K562 (cell line): Measurements from ENCODE around the gene MAPK1IP1L. TPM values are rescaled to one million over a fixed set of nuclear protein-coding genes. Genes with fewer than 3 reads are reported as not detected.

ENCODE experiments used
- ATF7 ChIP-seq: fragments of 450-650 bp; IDR thresholded peaks from 2 replicates; pipeline ENCODE4 v1.7.1; 2014; ENCODE audit warnings: mild to moderate bottlenecking, moderate library complexity
- ZC3H4 ChIP-seq: sonication (generic); formaldehyde crosslinking; IDR thresholded peaks from 2 replicates; pipeline ENCODE4 v1.9.0; 2021; ENCODE audit warnings: missing genetic modification reagents, borderline replicate concordance
- polyA plus RNA-seq, 8 experiments: library from polyadenylated mRNA; depleted of rRNA in 4 of 8; stranded (reverse) in 5 of 8; unstranded in 3 of 8; fragments of >200 nt; fragmentation: Nextera tagmentation in 2 of 8; fragmentation: Illumina TruSeq in 1 of 8; extraction: Ambion mirVana in 2 of 8; extraction: Trizol in 1 of 8; gene quantifications; 2 replicates each; pipeline versions ENCODE4 v1.2.1 to v1.2.3, GENCODE V29; 2011 to 2014; ENCODE audit warnings: inconsistent platforms in 1 of 8, missing spikeins in 1 of 8
- total RNA-seq, 7 experiments: library from RNA; depleted of rRNA in 6 of 7; stranded (reverse); fragments of >200 nt in 6 of 7; fragmentation: Illumina TruSeq in 2 of 7; extraction: Trizol in 2 of 7; gene quantifications; 2 replicates each; pipeline versions ENCODE4 v1.2.1 to v1.2.3, GENCODE V29; 2011 to 2021; ENCODE audit warnings: low replicate concordance in 1 of 7

MAPK1IP1L gene
- total and polyA plus RNA-seq, 9 of the 15 experiments (the other 6 are each of a cell fraction or from before 2014, with no cell fraction given), result 32.7 to 99.4 (median 49.8) TPM

GRCh38 chr14:55118761-55119160 lies 67.3 kb downstream of the MAPK1IP1L start (continued):
- TF ChIP-seq ZC3H4 (CRISPR knock-in tag), result no peak
- TF ChIP-seq ATF7, result no peak
- TF ChIP-seq, all 486 proteins: peak for 0

Other genes with a start within 250 kb of the MAPK1IP1L start
- 5.4 and 6.8 TPM in 2 replicates for gene GCH1, start 148.8 kb upstream of the MAPK1IP1L start, total RNA-seq (2014; rRNA removed)
- 6.5 and 7.9 TPM in 2 replicates for gene GCH1, start 148.8 kb upstream of the MAPK1IP1L start, total RNA-seq (2014; rRNA removed; fragmentation: Illumina TruSeq; extraction: Trizol)
- 3.8 and 4.3 TPM in 2 replicates for gene GCH1, start 148.8 kb upstream of the MAPK1IP1L start, total RNA-seq (2015; rRNA removed; fragmentation: Illumina TruSeq; extraction: Trizol)
- gene GCH1, start 148.8 kb upstream of the MAPK1IP1L start, total RNA-seq (2021), result 7.6 and 7.9 TPM in 2 replicates
- gene GCH1, start 148.8 kb upstream of the MAPK1IP1L start, polyA plus RNA-seq (2011; rRNA removed), result 10.3 and 13.1 TPM in 2 replicates
- gene GCH1, start 148.8 kb upstream of the MAPK1IP1L start, polyA plus RNA-seq (2014; fragmentation: Illumina TruSeq; extraction: Trizol), result 5.1 and 7.3 TPM in 2 replicates
- gene GCH1, start 148.8 kb upstream of the MAPK1IP1L start, polyA plus RNA-seq (2014; fragmentation: Nextera tagmentation; extraction: Ambion mirVana), result 1 to 10 TPM; 3.9 to 4.6 TPM
- 8.4 and 10.6 TPM in 2 replicates for gene GCH1, start 148.8 kb upstream of the MAPK1IP1L start, polyA plus RNA-seq (2014; rRNA removed)
- 18.0 and 19.3 TPM in 2 replicates for gene WDHD1, start 24.5 kb upstream of the MAPK1IP1L start, total RNA-seq (2014; rRNA removed)
- gene WDHD1, start 24.5 kb upstream of the MAPK1IP1L start, total RNA-seq (2014; rRNA removed; fragmentation: Illumina TruSeq; extraction: Trizol), result 36.1 and 46.2 TPM in 2 replicates
- gene WDHD1, start 24.5 kb upstream of the MAPK1IP1L start, total RNA-seq (2015; rRNA removed; fragmentation: Illumina TruSeq; extraction: Trizol), result 27.1 and 30.0 TPM in 2 replicates
- gene WDHD1, start 24.5 kb upstream of the MAPK1IP1L start, total RNA-seq (2021), result 34.1 and 40.5 TPM in 2 replicates
- 25.8 and 39.1 TPM in 2 replicates for gene WDHD1, start 24.5 kb upstream of the MAPK1IP1L start, polyA plus RNA-seq (2011; rRNA removed)
- gene WDHD1, start 24.5 kb upstream of the MAPK1IP1L start, polyA plus RNA-seq (2014; fragmentation: Illumina TruSeq; extraction: Trizol), result 25.0 and 30.8 TPM in 2 replicates
- gene WDHD1, start 24.5 kb upstream of the MAPK1IP1L start, polyA plus RNA-seq (2014; fragmentation: Nextera tagmentation; extraction: Ambion mirVana), result 10 to 100 TPM; 11.7 to 20.4 TPM
- gene WDHD1, start 24.5 kb upstream of the MAPK1IP1L start, polyA plus RNA-seq (2014; rRNA removed), result 24.0 and 25.2 TPM in 2 replicates
- 5.5 and 6.8 TPM in 2 replicates for gene SOCS4, start 24.4 kb upstream of the MAPK1IP1L start, total RNA-seq (2014; rRNA removed)
- gene SOCS4, start 24.4 kb upstream of the MAPK1IP1L start, total RNA-seq (2014; rRNA removed; fragmentation: Illumina TruSeq; extraction: Trizol), result 12.7 and 14.9 TPM in 2 replicates
- 10.3 and 12.4 TPM in 2 replicates for gene SOCS4, start 24.4 kb upstream of the MAPK1IP1L start, total RNA-seq (2015; rRNA removed; fragmentation: Illumina TruSeq; extraction: Trizol)
- gene SOCS4, start 24.4 kb upstream of the MAPK1IP1L start, total RNA-seq (2021), result 9.7 and 10.9 TPM in 2 replicates
- 10.8 and 11.7 TPM in 2 replicates for gene SOCS4, start 24.4 kb upstream of the MAPK1IP1L start, polyA plus RNA-seq (2011; rRNA removed)
- 8.6 and 9.9 TPM in 2 replicates for gene SOCS4, start 24.4 kb upstream of the MAPK1IP1L start, polyA plus RNA-seq (2014; fragmentation: Illumina TruSeq; extraction: Trizol)
- gene SOCS4, start 24.4 kb upstream of the MAPK1IP1L start, polyA plus RNA-seq (2014; fragmentation: Nextera tagmentation; extraction: Ambion mirVana), result 1 to 10 TPM; 2.6 to 2.9 TPM
- gene SOCS4, start 24.4 kb upstream of the MAPK1IP1L start, polyA plus RNA-seq (2014; rRNA removed), result 8.0 and 8.1 TPM in 2 replicates
- 1.9 and 5.2 TPM in 2 replicates for gene LGALS3, start 77.6 kb downstream of the MAPK1IP1L start, total RNA-seq (2014; rRNA removed)
- 0.73 and 0.89 TPM in 2 replicates for gene LGALS3, start 77.6 kb downstream of the MAPK1IP1L start, total RNA-seq (2014; rRNA removed; fragmentation: Illumina TruSeq; extraction: Trizol)
- gene LGALS3, start 77.6 kb downstream of the MAPK1IP1L start, total RNA-seq (2015; rRNA removed; fragmentation: Illumina TruSeq; extraction: Trizol), result 1.4 and 1.8 TPM in 2 replicates
- 1.4 and 1.6 TPM in 2 replicates for gene LGALS3, start 77.6 kb downstream of the MAPK1IP1L start, total RNA-seq (2021)
- gene LGALS3, start 77.6 kb downstream of the MAPK1IP1L start, polyA plus RNA-seq (2011; rRNA removed), result 1.4 and 1.5 TPM in 2 replicates
- gene LGALS3, start 77.6 kb downstream of the MAPK1IP1L start, polyA plus RNA-seq (2014; fragmentation: Illumina TruSeq; extraction: Trizol), result 0.76 and 1.1 TPM in 2 replicates
- gene LGALS3, start 77.6 kb downstream of the MAPK1IP1L start, polyA plus RNA-seq (2014; fragmentation: Nextera tagmentation; extraction: Ambion mirVana), result under 1 TPM; 0.04 to 0.31 TPM
- 0.99 and 2.7 TPM in 2 replicates for gene LGALS3, start 77.6 kb downstream of the MAPK1IP1L start, polyA plus RNA-seq (2014; rRNA removed)
- gene DLGAP5, start 139.9 kb downstream of the MAPK1IP1L start, total RNA-seq (2014; rRNA removed), result 33.2 and 39.1 TPM in 2 replicates
- 80.0 and 91.7 TPM in 2 replicates for gene DLGAP5, start 139.9 kb downstream of the MAPK1IP1L start, total RNA-seq (2014; rRNA removed; fragmentation: Illumina TruSeq; extraction: Trizol)
- 69.4 and 74.0 TPM in 2 replicates for gene DLGAP5, start 139.9 kb downstream of the MAPK1IP1L start, total RNA-seq (2015; rRNA removed; fragmentation: Illumina TruSeq; extraction: Trizol)
- gene DLGAP5, start 139.9 kb downstream of the MAPK1IP1L start, total RNA-seq (2021), result 55.7 and 56.0 TPM in 2 replicates
- 39.2 and 59.9 TPM in 2 replicates for gene DLGAP5, start 139.9 kb downstream of the MAPK1IP1L start, polyA plus RNA-seq (2011; rRNA removed)
- 64.7 and 71.5 TPM in 2 replicates for gene DLGAP5, start 139.9 kb downstream of the MAPK1IP1L start, polyA plus RNA-seq (2014; fragmentation: Illumina TruSeq; extraction: Trizol)
- 10 to 100 TPM; 49.6 to 72.4 TPM for gene DLGAP5, start 139.9 kb downstream of the MAPK1IP1L start, polyA plus RNA-seq (2014; fragmentation: Nextera tagmentation; extraction: Ambion mirVana)
- 38.3 and 42.1 TPM in 2 replicates for gene DLGAP5, start 139.9 kb downstream of the MAPK1IP1L start, polyA plus RNA-seq (2014; rRNA removed)
- gene FBXO34, start 219.8 kb downstream of the MAPK1IP1L start, total RNA-seq (2014; rRNA removed), result 14.0 and 15.1 TPM in 2 replicates
- 19.0 and 21.2 TPM in 2 replicates for gene FBXO34, start 219.8 kb downstream of the MAPK1IP1L start, total RNA-seq (2014; rRNA removed; fragmentation: Illumina TruSeq; extraction: Trizol)
- gene FBXO34, start 219.8 kb downstream of the MAPK1IP1L start, total RNA-seq (2015; rRNA removed; fragmentation: Illumina TruSeq; extraction: Trizol), result 17.1 and 18.0 TPM in 2 replicates
- gene FBXO34, start 219.8 kb downstream of the MAPK1IP1L start, total RNA-seq (2021), result 16.5 and 16.9 TPM in 2 replicates
- 20.4 and 24.9 TPM in 2 replicates for gene FBXO34, start 219.8 kb downstream of the MAPK1IP1L start, polyA plus RNA-seq (2011; rRNA removed)
- 13.3 and 16.2 TPM in 2 replicates for gene FBXO34, start 219.8 kb downstream of the MAPK1IP1L start, polyA plus RNA-seq (2014; fragmentation: Illumina TruSeq; extraction: Trizol)
- 10 to 100 TPM in 1 of 2 experiments, 1 to 10 TPM in 1; 6.3 to 10.8 TPM for gene FBXO34, start 219.8 kb downstream of the MAPK1IP1L start, polyA plus RNA-seq (2014; fragmentation: Nextera tagmentation; extraction: Ambion mirVana)
- gene FBXO34, start 219.8 kb downstream of the MAPK1IP1L start, polyA plus RNA-seq (2014; rRNA removed), result 15.3 and 15.9 TPM in 2 replicates